Measurements from ENCODE around the gene APOO.
"Not testable (repeated sequence)": the region's sequence is repeated elsewhere in the genome, so short reads cannot be mapped to it uniquely, and the experiment has no call there.

Gene APOO

GRCh38 chrX:23861952-23862351 lies 45.8 kb downstream of the APOO start:
- not testable (repeated sequence) for H3K18ac ChIP-seq (ENCODE audit: low read length); H2AK5ac ChIP-seq (ENCODE audit: low read length); H2BK120ac ChIP-seq (ENCODE audit: insufficient read depth, low read length, poor library complexity); H4K8ac ChIP-seq (ENCODE audit: low read depth, low read length); DNase-seq; H3K23ac ChIP-seq (ENCODE audit: low read length); H3K4me1 ChIP-seq (ENCODE audit: control insufficient read depth in 1 of 2, insufficient read depth in 2 of 2, low read length in 2 of 2); H3K27ac ChIP-seq (ENCODE audit: low read depth, low read length); H3K14ac ChIP-seq (ENCODE audit: low read length); H3K9me3 ChIP-seq (ENCODE audit: insufficient read depth, low read depth, low read length); H3K27me3 ChIP-seq (ENCODE audit: insufficient read depth, low read length); H3K9ac ChIP-seq (ENCODE audit: low read length); H3K4me2 ChIP-seq (ENCODE audit: low read length); H4K91ac ChIP-seq (ENCODE audit: low read depth, low read length); H3K4ac ChIP-seq (ENCODE audit: low read depth, low read length); H2AFZ ChIP-seq (ENCODE audit: insufficient read depth, low read length, poor library complexity); H3K79me1 ChIP-seq (ENCODE audit: low read length); H4K12ac ChIP-seq (ENCODE audit: low read depth, low read length); H3K4me3 ChIP-seq (ENCODE audit: low read depth, low read length); H2BK12ac ChIP-seq (ENCODE audit: low read length); H2BK5ac ChIP-seq (ENCODE audit: low read depth, low read length, poor library complexity); H3K36me3 ChIP-seq (ENCODE audit: control insufficient read depth in 1 of 2, insufficient read depth in 2 of 2, low read length in 2 of 2); H3K79me2 ChIP-seq (ENCODE audit: control insufficient read depth, insufficient read depth, low read length, poor library complexity)
- WGBS (ENCODE audit: extremely low coverage, insufficient coverage, insufficient read length): no CpG with 5 or more reads among the region's 2 CpGs

GRCh38 chrX:23861215-23861896 lies 46.4 kb downstream of the APOO start:
- Histone ChIP-seq H3K23ac (ENCODE audit: low read length) (no peak overlapping the region), H3K27me3 (ENCODE audit: insufficient read depth, low read length) (no peaks in the 10 kb centered on the region), H3K9me3 (ENCODE audit: insufficient read depth, low read depth, low read length) (no peaks in the 10 kb centered on the region), H2BK120ac (ENCODE audit: insufficient read depth, low read length, poor library complexity) (no peak overlapping the region), H4K8ac (ENCODE audit: low read depth, low read length) (no peak overlapping the region), H3K4me2 (ENCODE audit: low read length) (no peak overlapping the region), H2AK5ac (ENCODE audit: low read length) (no peak overlapping the region), H3K4me3 (ENCODE audit: low read depth, low read length) (no peak overlapping the region), H3K79me2 (ENCODE audit: control insufficient read depth, insufficient read depth, low read length, poor library complexity) (no peaks in the 10 kb centered on the region), H4K91ac (ENCODE audit: low read depth, low read length) (no peak overlapping the region), H3K36me3 (ENCODE audit: control insufficient read depth in 1 of 2, insufficient read depth in 2 of 2, low read length in 2 of 2) (no peaks in the 10 kb centered on the region), H3K14ac (ENCODE audit: low read length) (no peak overlapping the region), H2BK12ac (ENCODE audit: low read length) (no peak overlapping the region), H2AFZ (ENCODE audit: insufficient read depth, low read length, poor library complexity) (no peak overlapping the region), H4K12ac (ENCODE audit: low read depth, low read length) (no peak overlapping the region), H3K4me1 (ENCODE audit: control insufficient read depth in 1 of 2, insufficient read depth in 2 of 2, low read length in 2 of 2) (no peaks in the 10 kb centered on the region), H2BK5ac (ENCODE audit: low read depth, low read length, poor library complexity) (no peak overlapping the region), H3K18ac (ENCODE audit: low read length) (no peak overlapping the region), H3K4ac (ENCODE audit: low read depth, low read length) (no peak overlapping the region), H3K79me1 (ENCODE audit: low read length) (no peaks in the 10 kb centered on the region), H3K9ac (ENCODE audit: low read length) (no peak overlapping the region), H3K27ac (ENCODE audit: low read depth, low read length) (no peak overlapping the region)
- WGBS (ENCODE audit: extremely low coverage, insufficient coverage, insufficient read length): no CpG with 5 or more reads among the region's 6 CpGs
- no peak for DNase-seq

- not testable (repeated sequence) for H3K9ac ChIP-seq (ENCODE audit: low read length); H3K4me3 ChIP-seq (ENCODE audit: low read depth, low read length); H4K91ac ChIP-seq (ENCODE audit: low read depth, low read length); H3K27me3 ChIP-seq (ENCODE audit: insufficient read depth, low read length); H3K79me2 ChIP-seq (ENCODE audit: control insufficient read depth, insufficient read depth, low read length, poor library complexity); DNase-seq; H4K8ac ChIP-seq (ENCODE audit: low read depth, low read length); H3K18ac ChIP-seq (ENCODE audit: low read length); H3K36me3 ChIP-seq (ENCODE audit: control insufficient read depth in 1 of 2, insufficient read depth in 2 of 2, low read length in 2 of 2); H3K4me1 ChIP-seq (ENCODE audit: control insufficient read depth in 1 of 2, insufficient read depth in 2 of 2, low read length in 2 of 2); H4K12ac ChIP-seq (ENCODE audit: low read depth, low read length); H2BK12ac ChIP-seq (ENCODE audit: low read length); H2AFZ ChIP-seq (ENCODE audit: insufficient read depth, low read length, poor library complexity); H3K14ac ChIP-seq (ENCODE audit: low read length); H3K4ac ChIP-seq (ENCODE audit: low read depth, low read length); H3K27ac ChIP-seq (ENCODE audit: low read depth, low read length); H2AK5ac ChIP-seq (ENCODE audit: low read length); H3K9me3 ChIP-seq (ENCODE audit: insufficient read depth, low read depth, low read length); H2BK5ac ChIP-seq (ENCODE audit: low read depth, low read length, poor library complexity); H2BK120ac ChIP-seq (ENCODE audit: insufficient read depth, low read length, poor library complexity); H3K4me2 ChIP-seq (ENCODE audit: low read length); H3K79me1 ChIP-seq (ENCODE audit: low read length); H3K23ac ChIP-seq (ENCODE audit: low read length)
- WGBS (ENCODE audit: extremely low coverage, insufficient coverage, insufficient read length): no CpG with 5 or more reads among the region's 7 CpGs
These were observed 48.5 kb downstream of the APOO start for GRCh38 chrX:23859238-23859637.

- Histone ChIP-seq H3K9me3 (ENCODE audit: insufficient read depth, low read depth, low read length) (no peaks in the 10 kb centered on the region), H4K12ac (ENCODE audit: low read depth, low read length) (no peak overlapping the region), H2BK12ac (ENCODE audit: low read length) (no peak overlapping the region), H4K8ac (ENCODE audit: low read depth, low read length) (no peak overlapping the region), H2BK120ac (ENCODE audit: insufficient read depth, low read length, poor library complexity) (no peak overlapping the region), H3K4ac (ENCODE audit: low read depth, low read length) (no peak overlapping the region), H3K18ac (ENCODE audit: low read length) (no peak overlapping the region), H3K4me2 (ENCODE audit: low read length) (no peak overlapping the region), H2AFZ (ENCODE audit: insufficient read depth, low read length, poor library complexity) (no peak overlapping the region), H2AK5ac (ENCODE audit: low read length) (no peak overlapping the region), H3K27ac (ENCODE audit: low read depth, low read length) (no peak overlapping the region), H3K4me1 (ENCODE audit: control insufficient read depth in 1 of 2, insufficient read depth in 2 of 2, low read length in 2 of 2) (no peaks in the 10 kb centered on the region), H3K27me3 (ENCODE audit: insufficient read depth, low read length) (no peaks in the 10 kb centered on the region), H3K14ac (ENCODE audit: low read length) (no peak overlapping the region), H3K79me2 (ENCODE audit: control insufficient read depth, insufficient read depth, low read length, poor library complexity) (no peaks in the 10 kb centered on the region), H3K4me3 (ENCODE audit: low read depth, low read length) (no peak overlapping the region), H3K36me3 (ENCODE audit: control insufficient read depth in 1 of 2, insufficient read depth in 2 of 2, low read length in 2 of 2) (no peaks in the 10 kb centered on the region), H2BK5ac (ENCODE audit: low read depth, low read length, poor library complexity) (no peak overlapping the region), H3K79me1 (ENCODE audit: low read length) (no peaks in the 10 kb centered on the region), H4K91ac (ENCODE audit: low read depth, low read length) (no peak overlapping the region), H3K9ac (ENCODE audit: low read length) (no peak overlapping the region), H3K23ac (ENCODE audit: low read length) (no peak overlapping the region)
- no CpG with 5 or more reads among the region's 5 CpGs for WGBS (ENCODE audit: extremely low coverage, insufficient coverage, insufficient read length)
- no peak for DNase-seq
These were observed 49.8 kb downstream of the APOO start for GRCh38 chrX:23857935-23858334.
